Adrenal gland (tissue), 12 donors: ENCODE results near the gene BTBD9. TPM values are rescaled to one million over a fixed set of nuclear protein-coding genes. Genes with fewer than 3 reads are reported as not detected.

Source experiments
- DNase-seq, 7 donors: peaks; one replicate each; pipeline ENCODE4 v3.0.0-alpha.2; 2019 to 2020
- H3K27ac ChIP-seq, 5 donors: fragments of 200-600 bp; sonication (generic) in 4 of 5; 1 replicate in 3 of 5; 2 replicates in 2 of 5; pipeline versions ENCODE4 v1.5.1 to v1.8.0; 2016 to 2020; ENCODE audit warnings: mild to moderate bottlenecking in 1 of 5
- H3K27me3 ChIP-seq: fragments of 200-600 bp; 2 replicates; pipeline ENCODE4 v1.8.0; 2021
- H3K36me3 ChIP-seq, 2 donors: fragments of 200-600 bp; replicated peaks in 1 of 2; 1 replicate in 1 of 2; 2 replicates in 1 of 2; pipeline versions ENCODE4 v1.5.1 to v1.8.0; 2018 to 2022
- H3K4me1 ChIP-seq, 2 donors: fragments of 200-600 bp; replicated peaks in 1 of 2; 1 replicate in 1 of 2; 2 replicates in 1 of 2; pipeline versions ENCODE4 v1.5.1 to v1.8.0; 2018 to 2021
- H3K4me3 ChIP-seq, 4 donors: fragments of 200-600 bp; sonication (generic) in 3 of 4; one replicate each; pipeline ENCODE4 v1.5.1; 2016 to 2018
- H3K9me3 ChIP-seq, 3 donors: fragments of 200-600 bp; sonication (generic) in 1 of 3; replicated peaks in 1 of 3; 1 replicate in 2 of 3; 2 replicates in 1 of 3; pipeline versions ENCODE4 v1.5.1 to v1.8.0; 2016 to 2021
- CTCF ChIP-seq, 6 experiments: fragments of 450-650 bp in 4 of 6; fragments of 200-600 bp in 2 of 6; sonication (generic) in 1 of 6; IDR thresholded peaks; 1 replicate in 5 of 6; 2 replicates in 1 of 6; pipeline versions ENCODE4 v1.5.1 to v1.8.0; 2016 to 2021; ENCODE audit warnings: antibody characterized with exemption in 6 of 6, mild to moderate bottlenecking in 2 of 6, moderate library complexity in 1 of 6
- POLR2A ChIP-seq, 2 donors: fragments of 450-650 bp; IDR thresholded peaks; one replicate each; pipeline ENCODE4 v1.6.1; 2017; ENCODE audit warnings: antibody characterized with exemption in 2 of 2, mild to moderate bottlenecking in 2 of 2, moderate library complexity in 1 of 2
- WGBS, 4 donors: extraction: QIAGEN DNeasy Blood & Tissue Kit in 2 of 4; methylation state at CpG; one replicate each; pipeline versions ENCODE4 v1.1.5 to v1.1.7; 2013 to 2017; 5-methylcytosine and 5-hydroxymethylcytosine counted together
- intact Hi-C, 2 donors: fragments of 100-400 bp; cut with DNase I; formaldehyde crosslinking; loops; one replicate each; pipeline versions ENCODE4 v1.14.1 to v1.15.0; 2022 to 2023
- polyA plus RNA-seq, 3 donors: library from polyadenylated mRNA; stranded (reverse); fragments of 200-250 nt in 2 of 3; fragments of 350-450 nt in 1 of 3; fragmentation: Illumina TruSeq in 1 of 3; extraction: RNeasy Lipid Tissue Mini Kit (QIAGEN cat#74804) in 1 of 3; gene quantifications; one replicate each; pipeline ENCODE4 v1.2.3, GENCODE V29; 2013 to 2014
- total RNA-seq, 9 donors: library from RNA; depleted of rRNA in 4 of 9; stranded (reverse); fragments of >200 nt in 4 of 9; fragments of 120-200 nt in 1 of 9; fragmentation: NEBNext Ultra II Directional in 1 of 9; extraction: Animal tissue kit (Norgen Biotek cat#: 25700) in 1 of 9; gene quantifications; one replicate each; pipeline versions ENCODE4 v1.1.0 to v1.2.4, GENCODE V29; 2013 to 2023
- donor health status: healthy with polysubstance abuse.
- donor health status: Bipolar disorder and iron deficiency.
- donor health status: DM: yes; HTN: yes; CAD: no.
- donor health status: DM: no; HTN: no; CAD: no.
- donor health status: DM: no; HTN: no; CAD: no.
- donor health status: DM: yes; HTN: yes; CAD: no.

BTBD9 gene
- total and polyA plus RNA-seq, 12 donors = 2.4 to 29.6 (median 18.1) TPM

GRCh38 chr6:38169977-38170526, 469.7 kb downstream of the BTBD9 start:
- WGBS, 4 donors = 88 to 92% (median 89%) methylated on average over 19 of the region's 19 CpGs
- no peak for TF ChIP-seq POLR2A (IDR thresholded peaks at IDR 0.05)
- no peak for TF ChIP-seq CTCF (IDR thresholded peaks at IDR 0.05)
- H3K9me3 ChIP-seq = no peaks in the 10 kb centered on the region
- intact Hi-C loops = no loop called here
- no peak overlapping the region for H3K4me3 ChIP-seq
- H3K36me3 ChIP-seq = no peaks in the 10 kb centered on the region
- H3K27me3 ChIP-seq = no peaks in the 10 kb centered on the region
- no peaks in the 10 kb centered on the region for H3K4me1 ChIP-seq
- DNase-seq = no peak
- no peak overlapping the region for H3K27ac ChIP-seq

- Histone ChIP-seq H3K4me3 (no peak overlapping the region), H3K27ac (no peak overlapping the region), H3K36me3 (no peaks in the 10 kb centered on the region), H3K9me3 (no peaks in the 10 kb centered on the region), H3K4me1 (no peaks in the 10 kb centered on the region), H3K27me3 (no peaks in the 10 kb centered on the region)
- no peak for DNase-seq
- TF ChIP-seq POLR2A (IDR thresholded peaks at IDR 0.05) (no peak), CTCF (IDR thresholded peaks at IDR 0.05) (no peak)
- WGBS, 4 donors = 81 to 86% (median 85%) methylated on average over 11 to 20 of the region's 20 CpGs
- intact Hi-C loops = no loop called here
These were observed 470.3 kb downstream of the BTBD9 start for GRCh38 chr6:38169221-38169976.

DNA sequence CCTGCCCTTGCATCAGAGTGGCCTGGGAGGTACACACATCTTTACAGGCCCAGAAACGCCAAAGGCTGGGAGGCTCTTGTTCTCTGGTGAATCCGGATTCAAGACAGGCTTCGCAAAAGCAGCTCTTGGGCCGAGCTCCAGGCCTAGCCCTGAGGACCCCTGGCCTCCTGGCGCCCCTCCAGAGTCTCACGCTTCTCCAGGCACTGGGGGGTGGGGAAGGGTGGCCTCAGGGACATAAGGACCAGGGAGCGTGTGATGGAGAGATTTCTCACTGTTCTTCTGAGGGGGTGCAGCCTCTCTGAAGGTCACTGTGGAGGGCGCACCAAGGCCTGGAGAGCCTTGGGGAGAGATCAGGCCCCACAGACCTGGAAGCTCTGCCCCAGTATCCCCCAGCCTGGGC, 471.0 kb downstream of the BTBD9 start:
- Histone ChIP-seq H3K4me3 (no peak overlapping the region), H3K36me3 (no peaks in the 10 kb centered on the region), H3K27ac (no peak overlapping the region), H3K27me3 (no peaks in the 10 kb centered on the region), H3K4me1 (no peaks in the 10 kb centered on the region), H3K9me3 (no peaks in the 10 kb centered on the region)
- DNase-seq = no peak
- 79 to 88% (median 87%) methylated on average over 7 to 8 of the region's 8 CpGs for WGBS, 4 donors
- intact Hi-C loops = no loop called here
- TF ChIP-seq POLR2A (IDR thresholded peaks at IDR 0.05) (no peak), CTCF (IDR thresholded peaks at IDR 0.05) (no peak)

GRCh38 chr6:38168126-38168525, 471.6 kb downstream of the BTBD9 start:
- Histone ChIP-seq H3K4me1 (no peaks in the 10 kb centered on the region), H3K27ac (no peak overlapping the region), H3K27me3 (no peaks in the 10 kb centered on the region), H3K36me3 (no peaks in the 10 kb centered on the region), H3K4me3 (no peak overlapping the region), H3K9me3 (no peaks in the 10 kb centered on the region)
- DNase-seq = no peak
- intact Hi-C loops = no loop called here
- no peak for TF ChIP-seq POLR2A (IDR thresholded peaks at IDR 0.05)
- TF ChIP-seq CTCF (IDR thresholded peaks at IDR 0.05) = no peak
- 89 to 100% (median 94%) methylated on average over 1 to 13 of the region's 13 CpGs for WGBS, 4 donors
